IPS-11a (cell line): ENCODE results near the gene ZFP91.

Experiments
- H3K4me3 ChIP-seq: one replicate; pipeline ENCODE4 v1.5.1; 2013; ENCODE audit warnings: low read depth, low read length, control low read depth

Gene ZFP91

GRCh38 chr11:58659404-58659803 is 80.5 kb downstream of the ZFP91 start:
- no peak overlapping the region for H3K4me3 ChIP-seq

DNA sequence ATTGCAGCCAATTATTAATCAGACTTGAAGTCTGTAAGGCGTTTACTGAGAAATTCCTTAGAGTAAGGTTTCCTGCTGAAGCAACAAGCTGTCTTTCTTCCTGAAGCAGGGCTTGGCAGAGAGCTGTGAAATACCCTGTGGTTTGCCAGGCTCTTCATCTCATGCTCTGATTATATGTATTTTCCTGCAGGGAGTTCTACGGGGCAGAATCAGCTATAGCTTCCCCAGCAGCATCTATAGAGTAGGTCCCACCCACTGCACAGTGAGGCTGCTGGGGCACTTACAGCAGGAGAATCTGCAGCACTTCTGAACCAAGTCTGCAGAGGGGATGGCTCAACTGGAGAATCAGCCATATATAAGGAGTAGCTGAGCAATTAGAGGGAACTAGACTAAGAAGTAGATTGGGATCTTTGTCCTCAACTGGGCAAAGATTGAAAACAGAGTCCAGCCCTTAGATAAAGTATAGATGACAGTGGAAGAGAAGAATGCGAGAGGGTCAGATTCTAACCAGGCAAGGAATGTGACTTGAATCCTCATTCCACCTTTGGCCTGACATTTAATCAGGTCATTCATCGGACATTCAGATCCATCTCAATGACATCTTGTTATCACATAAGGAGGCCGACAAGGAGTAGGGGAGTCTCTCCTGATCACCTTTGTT is 81.2 kb downstream of the ZFP91 start:
- H3K4me3 ChIP-seq: no peak overlapping the region
